Endothelial cell of umbilical vein (primary cell): ENCODE data around the gene FBXO27. TPM values are rescaled to one million over a fixed set of nuclear protein-coding genes. Genes with fewer than 3 reads are reported as not detected.

Experiments used
- BruUV-seq: library from RNA; stranded (reverse); fragments of 400-500 nt; replicated peaks from 2 replicates; lab custom pipeline; 2021; lab: Mats Ljungman, UMichigan
- CTCF ChIA-PET: fragments of 300-600, 350-600 bp; sonication (Branson Sonifier 250); formaldehyde crosslinking; loops from one replicate; lab custom pipeline; 2021; ENCODE audit warnings: antibody characterized with exemption, inconsistent platforms; lab: Charles Lee
- POLR2A ChIA-PET: fragments of 300-600, 350-600 bp; sonication (Branson Sonifier 250); formaldehyde crosslinking; loops from one replicate; lab custom pipeline; 2021; ENCODE audit warnings: antibody characterized with exemption, inconsistent platforms; lab: Charles Lee
- DNase-seq: peaks from one replicate; pipeline ENCODE4 v3.0.0-alpha.2; 2011; ENCODE audit warnings: low read depth, low spot score
- FAIRE-seq: peaks from 2 replicates; lab custom pipeline; 2011; peaks lifted over from hg19 to GRCh38; lab: Jason Lieb, UNC
- H2AFZ ChIP-seq: 2 replicates; pipeline ENCODE4 v1.6.0; 2012; ENCODE audit warnings: low read depth, low read length, control low read depth, inconsistent platforms
- H3K27ac ChIP-seq: 2 replicates; pipeline ENCODE4 v1.5.1; 2011; ENCODE audit warnings: low read depth, mild to moderate bottlenecking, control low read depth, low read length, moderate library complexity; ENCODE audit not compliant: insufficient read depth
- H3K27me3 ChIP-seq, 2 experiments: 2 replicates each; pipeline versions ENCODE4 v1.6.0 to v1.6.1; 2011; ENCODE audit warnings: low read length in 2 of 2, mixed read lengths in 1 of 2; ENCODE audit not compliant: control insufficient read depth in 2 of 2, insufficient read depth in 2 of 2
- H3K36me3 ChIP-seq, 2 experiments: 2 replicates in 1 of 2; 3 replicates in 1 of 2; pipeline ENCODE4 v1.5.1; 2011; ENCODE audit warnings: low read length in 2 of 2, mild to moderate bottlenecking in 1 of 2, moderate library complexity in 1 of 2; ENCODE audit not compliant: control insufficient read depth in 2 of 2, insufficient read depth in 2 of 2; ENCODE audit errors: extremely low read depth in 1 of 2
- H3K4me1 ChIP-seq: 3 replicates; pipeline ENCODE4 v1.5.1; 2011; ENCODE audit warnings: mild to moderate bottlenecking, low read length; ENCODE audit not compliant: control insufficient read depth, insufficient read depth; ENCODE audit errors: extremely low read depth
- H3K4me2 ChIP-seq: 2 replicates; pipeline ENCODE4 v1.6.1; 2011; ENCODE audit warnings: low read length, control low read depth, mixed read lengths; ENCODE audit not compliant: insufficient read depth
- H3K4me3 ChIP-seq, 3 experiments: fragments of 200-600 bp in 1 of 3; sonication (generic), shearing (Covaris generic) in 1 of 3; replicated peaks in 1 of 3; 2 replicates each; pipeline ENCODE4 v1.5.1; 2011 to 2016; ENCODE audit warnings: control low read depth in 3 of 3, low read length in 3 of 3, mild to moderate bottlenecking in 2 of 3, inconsistent platforms in 1 of 3, low read depth in 1 of 3, moderate library complexity in 1 of 3; ENCODE audit not compliant: insufficient read depth in 1 of 3
- H3K79me2 ChIP-seq: 2 replicates; pipeline ENCODE4 v1.6.0; 2012; ENCODE audit warnings: low read length, inconsistent platforms; ENCODE audit not compliant: control insufficient read depth, insufficient read depth
- H3K9ac ChIP-seq: replicated peaks from 2 replicates; pipeline ENCODE3; 2011; ENCODE audit warnings: low read length, control low read depth; ENCODE audit not compliant: insufficient read depth; ENCODE audit errors: extremely low read depth
- H3K9me1 ChIP-seq: replicated peaks from 3 replicates; pipeline ENCODE4 v1.6.0; 2011; ENCODE audit warnings: mild to moderate bottlenecking, low read length; ENCODE audit not compliant: control insufficient read depth, insufficient read depth; ENCODE audit errors: extremely low read depth
- H3K9me3 ChIP-seq: replicated peaks from 2 replicates; pipeline ENCODE4 v1.5.1; 2012; ENCODE audit warnings: low read length, inconsistent platforms; ENCODE audit not compliant: control insufficient read depth, insufficient read depth
- H4K20me1 ChIP-seq: replicated peaks from 2 replicates; pipeline ENCODE3; 2011; ENCODE audit warnings: mild to moderate bottlenecking, low read length; ENCODE audit not compliant: control insufficient read depth, insufficient read depth; ENCODE audit errors: extremely low read depth
- EZH2 ChIP-seq: IDR thresholded peaks from 2 replicates; pipeline ENCODE4 v1.6.1; 2012; ENCODE audit warnings: borderline replicate concordance, low read depth, mild to moderate bottlenecking, moderate library complexity, low read length, inconsistent platforms; ENCODE audit not compliant: severe bottlenecking
- FOS ChIP-seq: IDR thresholded peaks from 2 replicates; pipeline ENCODE4 v1.6.1; 2011; ENCODE audit warnings: mild to moderate bottlenecking, low read length, moderate library complexity, borderline replicate concordance; ENCODE audit not compliant: insufficient read depth
- GATA2 ChIP-seq: IDR thresholded peaks from 2 replicates; pipeline ENCODE4 v1.7.0; 2011; ENCODE audit warnings: low read depth, mild to moderate bottlenecking, moderate library complexity, mixed read lengths, low read length; ENCODE audit not compliant: insufficient read length, insufficient read depth
- JUN ChIP-seq: IDR thresholded peaks from 2 replicates; pipeline ENCODE4 v1.6.1; 2011; ENCODE audit warnings: borderline replicate concordance, low read depth; ENCODE audit not compliant: insufficient read length, insufficient read depth
- MAX ChIP-seq: IDR thresholded peaks from 2 replicates; pipeline ENCODE4 v1.6.1; 2011; ENCODE audit not compliant: insufficient read depth, insufficient read length
- MYC ChIP-seq: IDR thresholded peaks from one replicate; pipeline ENCODE4 v1.6.1; 2011; ENCODE audit warnings: mild to moderate bottlenecking, low read depth, low read length
- POLR2A ChIP-seq: IDR thresholded peaks from 2 replicates; pipeline ENCODE4 v1.6.1; 2012; ENCODE audit warnings: low read depth, mild to moderate bottlenecking, control low read depth, low read length
- POLR2AphosphoS5 ChIP-seq: IDR thresholded peaks from 2 replicates; pipeline ENCODE4 v1.6.1; 2012; ENCODE audit warnings: low read depth, mild to moderate bottlenecking, control low read depth, low read length, moderate library complexity; ENCODE audit not compliant: insufficient read depth
- dilution Hi-C: fragments of 300-500 bp; cut with MboI; formaldehyde crosslinking; loops from one replicate; pipeline ENCODE4 v1.15.0; 2019; ENCODE audit warnings: low sequenced_read_pairs; ENCODE audit not compliant: extremely low pct_ligation_motif_present
- intact Hi-C: fragments of 100-400 bp; cut with micrococcal nuclease; formaldehyde crosslinking; loops from one replicate; pipeline ENCODE4 v1.10.0; 2022
- polyA plus RNA-seq, 4 experiments: library from polyadenylated mRNA; depleted of rRNA in 3 of 4; stranded (reverse) in 3 of 4; unstranded in 1 of 4; fragments of >200 nt; gene quantifications; 2 replicates each; pipeline versions ENCODE4 v1.2.1 to v1.2.3, GENCODE V29; 2011 to 2012; ENCODE audit warnings: missing spikeins in 1 of 4
- total RNA-seq: library from RNA; stranded (reverse); gene quantifications from 2 replicates; pipeline ENCODE4 v1.2.3, GENCODE V29; 2021
- TF ChIP-seq, protein P1 (sequence below), 2 donors: IDR thresholded peaks; 1 replicate in 1 of 2; 2 replicates in 1 of 2; pipeline ENCODE4 v1.5.1; 2011; ENCODE audit warnings: low read length in 2 of 2, mild to moderate bottlenecking in 2 of 2, moderate library complexity in 2 of 2, control low read depth in 1 of 2, inconsistent platforms in 1 of 2, low read depth in 1 of 2; ENCODE audit not compliant: insufficient read depth in 1 of 2; ENCODE audit errors: extremely low read depth in 1 of 2

Gene FBXO27
- total and polyA plus RNA-seq, 2 donors (not counting 3 experiments of a cell fraction or from before 2014, with no cell fraction given) = 3.5 to 4.2 TPM

DNA sequence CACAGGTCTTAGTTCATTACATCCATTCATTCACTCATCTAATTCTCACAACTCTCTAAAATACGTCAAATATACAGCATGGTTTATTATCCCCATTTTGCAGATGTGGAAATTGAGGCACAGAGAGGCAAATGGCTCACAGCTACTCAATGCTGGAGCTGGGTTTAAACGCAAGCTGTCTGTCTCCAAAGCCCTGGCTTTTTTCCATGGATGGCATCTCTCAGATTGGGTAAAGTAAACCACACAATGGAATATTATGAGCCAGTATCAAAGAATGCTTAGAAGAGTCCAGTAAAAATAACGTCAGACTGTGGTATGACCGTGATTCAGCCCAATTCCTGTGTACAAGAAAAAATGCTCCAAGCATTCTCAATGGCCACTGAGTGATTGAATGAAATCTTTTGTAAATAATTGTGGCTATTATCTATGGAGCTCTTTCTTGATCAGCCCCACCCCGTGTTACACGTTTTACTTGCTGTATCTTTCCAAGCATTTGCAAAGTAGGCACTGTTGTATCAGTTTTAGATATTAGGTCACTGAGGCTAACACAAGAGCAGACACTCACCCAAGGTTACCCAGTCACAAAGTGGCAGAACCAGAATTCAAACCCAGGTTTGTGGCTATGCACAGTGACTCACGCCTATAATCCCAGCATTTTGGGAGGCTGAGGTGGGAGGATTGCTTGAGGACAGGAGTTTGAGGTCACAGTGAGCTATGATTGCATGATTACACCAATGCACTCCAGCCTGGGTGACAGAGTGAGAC lies 46.3 kb upstream of the FBXO27 start:
- peak; percentile 75 for DNase-seq
- peak overlapping the region; percentile 88 for H3K27ac ChIP-seq
- H3K27me3 ChIP-seq = no peaks in the 10 kb centered on the region
- H3K4me2 ChIP-seq = peak overlapping the region; percentile 67
- H3K79me2 ChIP-seq = no peaks in the 10 kb centered on the region
- intact Hi-C loops (no loop called here), dilution Hi-C loops (no loop called here)
- peak; percentile 91 for FAIRE-seq
- H4K20me1 ChIP-seq = no peaks in the 10 kb centered on the region
- BruUV-seq = TSS peak; percentile 34
- ChIA-PET POLR2A (no interaction called here), CTCF (interaction anchor here (0.8 to 2.2 kb wide), 5 partner anchors 9 to 117 kb away, joined by 3 to 11 read pairs (median 5); no protein-coding TSS in a partner anchor)
- H3K4me3 ChIP-seq = no peak overlapping the region
- peak overlapping the region; percentile 90 for H2AFZ ChIP-seq
- peaks cover 23% of the 10 kb centered on the region for H3K4me1 ChIP-seq
- TF ChIP-seq MYC (no peak), MAX (no peak), POLR2AphosphoS5 (peak; percentile 70), FOS (peak; percentile 56), POLR2A (no peak), GATA2 (no peak), EZH2 (no peak), JUN (peak; percentile 83)
- TF ChIP-seq, protein P1, sequence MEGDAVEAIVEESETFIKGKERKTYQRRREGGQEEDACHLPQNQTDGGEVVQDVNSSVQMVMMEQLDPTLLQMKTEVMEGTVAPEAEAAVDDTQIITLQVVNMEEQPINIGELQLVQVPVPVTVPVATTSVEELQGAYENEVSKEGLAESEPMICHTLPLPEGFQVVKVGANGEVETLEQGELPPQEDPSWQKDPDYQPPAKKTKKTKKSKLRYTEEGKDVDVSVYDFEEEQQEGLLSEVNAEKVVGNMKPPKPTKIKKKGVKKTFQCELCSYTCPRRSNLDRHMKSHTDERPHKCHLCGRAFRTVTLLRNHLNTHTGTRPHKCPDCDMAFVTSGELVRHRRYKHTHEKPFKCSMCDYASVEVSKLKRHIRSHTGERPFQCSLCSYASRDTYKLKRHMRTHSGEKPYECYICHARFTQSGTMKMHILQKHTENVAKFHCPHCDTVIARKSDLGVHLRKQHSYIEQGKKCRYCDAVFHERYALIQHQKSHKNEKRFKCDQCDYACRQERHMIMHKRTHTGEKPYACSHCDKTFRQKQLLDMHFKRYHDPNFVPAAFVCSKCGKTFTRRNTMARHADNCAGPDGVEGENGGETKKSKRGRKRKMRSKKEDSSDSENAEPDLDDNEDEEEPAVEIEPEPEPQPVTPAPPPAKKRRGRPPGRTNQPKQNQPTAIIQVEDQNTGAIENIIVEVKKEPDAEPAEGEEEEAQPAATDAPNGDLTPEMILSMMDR (IDR thresholded peaks at IDR 0.05; ENCODE audit: extremely low read depth in 1 of 2, insufficient read depth in 1 of 2, low read depth in 1 of 2, low read length in 2 of 2) = no peak
- H3K9ac ChIP-seq = peak overlapping the region; percentile 38
- no peaks in the 10 kb centered on the region for H3K36me3 ChIP-seq
- no peaks in the 10 kb centered on the region for H3K9me3 ChIP-seq
- no peaks in the 10 kb centered on the region for H3K9me1 ChIP-seq
